Colonic mucosa (tissue), 4 donors: ENCODE measurements around the gene IL22RA2. TPM values are rescaled to one million over a fixed set of nuclear protein-coding genes. Genes with fewer than 3 reads are reported as not detected.

Experiments
- DNase-seq: peaks from one replicate; pipeline ENCODE4 v3.0.0-alpha.2; 2020
- H3K27ac ChIP-seq: fragments of 200-600 bp; one replicate; pipeline ENCODE4 v1.8.0; 2021
- H3K27me3 ChIP-seq: fragments of 200-600 bp; one replicate; pipeline ENCODE4 v1.8.0; 2021
- H3K36me3 ChIP-seq: fragments of 200-600 bp; one replicate; pipeline ENCODE4 v1.8.0; 2021
- H3K4me1 ChIP-seq: fragments of 200-600 bp; one replicate; pipeline ENCODE4 v1.8.0; 2021; ENCODE audit warnings: mild to moderate bottlenecking
- H3K4me3 ChIP-seq: fragments of 200-600 bp; one replicate; pipeline ENCODE4 v1.8.0; 2021
- H3K9ac ChIP-seq, 2 donors: one replicate each; pipeline ENCODE4 v1.7.0; 2013; ENCODE audit warnings: control low read depth in 2 of 2, low read depth in 2 of 2, low read length in 2 of 2
- H3K9me3 ChIP-seq: fragments of 200-600 bp; one replicate; pipeline ENCODE4 v1.8.0; 2021
- intact Hi-C: fragments of 100-400 bp; cut with DNase I; formaldehyde crosslinking; loops from one replicate; pipeline ENCODE4 v1.14.1; 2022
- total RNA-seq, 2 donors: library from RNA; stranded (reverse); fragmentation: NEBNext Ultra II Directional in 1 of 2; extraction: Animal tissue kit (Norgen Biotek cat#: 25700) in 1 of 2; gene quantifications; one replicate each; pipeline ENCODE4 v1.2.1, GENCODE V29; 2021
- TF ChIP-seq, protein P1 (sequence below): fragments of 200-600 bp; IDR thresholded peaks from one replicate; pipeline ENCODE4 v1.8.0; 2022; ENCODE audit warnings: antibody characterized with exemption, mild to moderate bottlenecking
- donor health status: healthy.
- donor health status: DM: no; HTN: no; CAD: no.
- donor health status: DM: no; HTN: no; CAD: no.

Gene IL22RA2
- total RNA-seq, 2 donors from 2014 or later, result 0.21 TPM; not detected in 1

DNA sequence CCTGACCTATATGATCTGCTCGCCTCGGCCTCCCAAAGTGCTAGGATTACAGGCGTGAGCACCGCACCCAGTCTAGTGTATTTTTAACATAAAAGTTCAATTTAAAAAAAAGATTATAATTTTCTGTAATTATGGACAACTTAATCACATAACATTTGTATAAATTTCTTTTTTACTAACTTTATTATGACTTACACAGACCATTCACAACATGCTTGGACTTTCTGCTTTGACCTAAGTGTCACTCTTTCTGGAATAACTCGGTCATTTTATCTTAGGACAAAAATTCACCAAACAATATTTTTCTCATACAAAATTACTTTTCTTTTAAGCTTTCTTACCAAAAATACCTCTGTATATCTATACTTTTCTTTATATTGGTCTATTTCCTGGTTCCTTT, 15.4 kb upstream of the IL22RA2 start:
- intact Hi-C loops, result no loop called here

DNA sequence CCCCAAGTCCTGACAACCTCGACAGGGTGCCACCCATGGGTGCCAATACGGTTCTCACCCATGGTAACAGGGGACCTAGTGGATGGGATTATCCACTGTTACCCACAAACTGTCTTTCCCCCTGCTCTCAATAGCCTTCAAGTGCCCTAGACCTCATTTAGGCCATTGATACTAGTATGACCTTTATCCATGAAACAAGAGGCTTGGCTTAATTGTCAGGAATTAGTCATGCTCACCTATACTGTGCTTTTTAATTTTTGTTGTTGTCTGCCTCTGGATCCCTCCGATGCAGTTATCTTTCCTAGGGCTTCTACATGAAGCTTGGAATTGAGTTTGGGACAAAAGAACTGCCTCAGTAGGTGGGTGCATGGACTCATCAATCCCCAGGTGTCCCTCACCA, 11.8 kb upstream of the IL22RA2 start:
- DNase-seq, result no peak
- no peak overlapping the region for H3K27ac ChIP-seq
- H3K9me3 ChIP-seq, result no peaks in the 10 kb centered on the region
- H3K4me3 ChIP-seq, result no peak overlapping the region
- TF ChIP-seq, protein P1, sequence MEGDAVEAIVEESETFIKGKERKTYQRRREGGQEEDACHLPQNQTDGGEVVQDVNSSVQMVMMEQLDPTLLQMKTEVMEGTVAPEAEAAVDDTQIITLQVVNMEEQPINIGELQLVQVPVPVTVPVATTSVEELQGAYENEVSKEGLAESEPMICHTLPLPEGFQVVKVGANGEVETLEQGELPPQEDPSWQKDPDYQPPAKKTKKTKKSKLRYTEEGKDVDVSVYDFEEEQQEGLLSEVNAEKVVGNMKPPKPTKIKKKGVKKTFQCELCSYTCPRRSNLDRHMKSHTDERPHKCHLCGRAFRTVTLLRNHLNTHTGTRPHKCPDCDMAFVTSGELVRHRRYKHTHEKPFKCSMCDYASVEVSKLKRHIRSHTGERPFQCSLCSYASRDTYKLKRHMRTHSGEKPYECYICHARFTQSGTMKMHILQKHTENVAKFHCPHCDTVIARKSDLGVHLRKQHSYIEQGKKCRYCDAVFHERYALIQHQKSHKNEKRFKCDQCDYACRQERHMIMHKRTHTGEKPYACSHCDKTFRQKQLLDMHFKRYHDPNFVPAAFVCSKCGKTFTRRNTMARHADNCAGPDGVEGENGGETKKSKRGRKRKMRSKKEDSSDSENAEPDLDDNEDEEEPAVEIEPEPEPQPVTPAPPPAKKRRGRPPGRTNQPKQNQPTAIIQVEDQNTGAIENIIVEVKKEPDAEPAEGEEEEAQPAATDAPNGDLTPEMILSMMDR, result no peak
- no peaks in the 10 kb centered on the region for H3K36me3 ChIP-seq
- H3K9ac ChIP-seq, result no peak overlapping the region
- H3K27me3 ChIP-seq, result no peaks in the 10 kb centered on the region
- no peaks in the 10 kb centered on the region for H3K4me1 ChIP-seq
- intact Hi-C loops, result no loop called here

More for the DNA sequence above, 15.4 kb upstream of the IL22RA2 start:
- DNase-seq, result no peak
- no peaks in the 10 kb centered on the region for H3K27me3 ChIP-seq
- TF ChIP-seq, protein P1, result no peak
- no peak overlapping the region for H3K4me3 ChIP-seq
- H3K9me3 ChIP-seq, result no peaks in the 10 kb centered on the region
- H3K27ac ChIP-seq, result no peak overlapping the region
- H3K36me3 ChIP-seq, result no peaks in the 10 kb centered on the region
- no peak overlapping the region for H3K9ac ChIP-seq
- H3K4me1 ChIP-seq, result no peaks in the 10 kb centered on the region

DNA sequence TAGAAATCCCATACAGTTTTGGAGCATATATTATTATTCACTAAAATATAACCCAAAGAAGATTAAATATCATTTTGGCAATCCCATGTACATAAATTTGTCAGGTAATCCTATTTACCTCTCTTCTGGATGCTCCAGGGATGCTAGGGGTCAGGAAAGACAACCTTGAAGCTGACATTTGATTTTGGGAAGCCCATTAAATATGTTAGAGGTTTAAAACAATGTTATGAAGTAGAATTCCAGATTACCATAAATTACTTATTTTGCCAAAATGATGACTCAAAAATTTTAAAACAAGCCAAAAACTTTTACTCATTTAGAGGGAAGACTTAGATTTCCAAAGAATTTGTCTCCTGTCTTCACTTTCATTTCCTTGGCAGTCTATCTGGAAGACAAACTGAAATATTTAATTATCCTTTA, 9.2 kb upstream of the IL22RA2 start:
- Histone ChIP-seq H3K9ac (no peak overlapping the region), H3K27ac (no peak overlapping the region), H3K27me3 (no peaks in the 10 kb centered on the region), H3K4me3 (no peak overlapping the region), H3K36me3 (no peaks in the 10 kb centered on the region), H3K4me1 (no peaks in the 10 kb centered on the region), H3K9me3 (no peaks in the 10 kb centered on the region)
- intact Hi-C loops, result no loop called here
- no peak for DNase-seq
- TF ChIP-seq, protein P1, result no peak

DNA sequence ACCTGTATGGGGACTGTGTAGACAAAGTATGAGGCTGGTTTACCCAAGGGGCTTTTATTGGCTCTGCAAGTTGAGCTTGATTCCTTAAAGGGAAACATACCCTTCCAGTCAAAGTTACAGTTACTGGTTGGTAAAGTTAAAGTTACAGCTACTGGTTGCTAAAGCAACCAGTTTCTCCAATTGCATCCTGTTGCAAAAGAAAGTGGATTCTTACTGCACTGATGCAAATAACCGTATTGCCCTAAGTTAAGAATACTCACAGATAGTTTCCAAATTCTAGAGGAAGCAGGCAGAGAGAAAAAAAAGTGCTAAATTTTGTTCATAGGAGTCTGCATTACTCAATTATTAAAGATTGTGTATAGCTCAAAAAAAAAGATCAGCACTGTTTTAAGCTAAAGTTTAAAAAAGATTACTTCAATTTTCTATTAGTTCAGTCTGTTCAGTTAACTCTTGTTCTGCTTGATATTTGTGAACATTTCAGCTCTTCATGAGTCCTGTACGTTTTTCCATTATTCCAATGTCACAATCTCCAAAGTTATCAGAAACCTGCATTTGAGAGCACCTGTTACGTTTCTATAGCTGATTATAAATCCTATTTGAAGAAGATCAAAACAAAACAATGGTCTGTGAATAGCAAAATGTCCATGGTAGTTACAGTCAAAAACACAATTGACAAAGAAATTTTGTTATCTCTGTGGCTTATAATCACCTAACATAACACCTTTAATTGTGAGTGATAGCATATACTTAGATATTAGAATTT, 8.6 kb upstream of the IL22RA2 start:
- Histone ChIP-seq H3K27ac (no peak overlapping the region), H3K9ac (no peak overlapping the region), H3K9me3 (no peaks in the 10 kb centered on the region), H3K4me1 (no peaks in the 10 kb centered on the region), H3K36me3 (no peaks in the 10 kb centered on the region), H3K27me3 (no peaks in the 10 kb centered on the region), H3K4me3 (no peak overlapping the region)
- TF ChIP-seq, protein P1, result no peak
- DNase-seq, result no peak
- intact Hi-C loops, result no loop called here

DNA sequence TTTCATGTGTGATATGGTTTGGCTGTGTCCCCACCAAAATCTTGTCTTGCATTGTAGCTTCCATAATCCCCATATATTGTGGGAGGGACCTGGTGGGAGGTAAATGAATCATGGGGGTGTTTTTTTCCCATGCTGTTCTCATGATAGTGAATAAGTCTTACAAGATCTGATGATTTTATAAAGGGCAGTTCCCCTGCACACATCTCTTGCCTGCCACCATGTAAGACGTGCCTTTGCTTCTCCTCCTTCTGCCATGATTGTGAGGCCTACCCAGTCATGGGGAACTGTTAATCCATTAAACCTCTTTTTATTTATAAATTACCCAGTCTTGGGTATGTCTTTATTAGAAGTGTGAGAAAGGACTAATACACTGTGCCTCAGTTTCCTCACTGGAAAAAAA, 4.2 kb upstream of the IL22RA2 start:
- H3K36me3 ChIP-seq, result no peaks in the 10 kb centered on the region
- TF ChIP-seq, protein P1, result no peak
- H3K4me3 ChIP-seq, result no peak overlapping the region
- no peaks in the 10 kb centered on the region for H3K9me3 ChIP-seq
- intact Hi-C loops, result no loop called here
- H3K4me1 ChIP-seq, result no peaks in the 10 kb centered on the region
- no peak for DNase-seq
- no peak overlapping the region for H3K27ac ChIP-seq
- H3K27me3 ChIP-seq, result no peaks in the 10 kb centered on the region
- H3K9ac ChIP-seq, result no peak overlapping the region
